OCI-LY7 (cell line): ENCODE data around the gene DGKH. TPM values are rescaled to one million over a fixed set of nuclear protein-coding genes. Genes with fewer than 3 reads are reported as not detected.

Source experiments
- BruUV-seq: library from RNA; stranded (reverse); fragments of 400-500 nt; replicated peaks from 2 replicates; lab custom pipeline; 2021; lab: Mats Ljungman, UMichigan
- CTCF ChIA-PET: fragments of 300-600 bp; sonication (Branson Sonifier 250); formaldehyde crosslinking; loops from one replicate; lab custom pipeline; 2022; ENCODE audit warnings: antibody characterized with exemption; ENCODE audit not compliant: unreplicated experiment; lab: Charles Lee
- POLR2A ChIA-PET: fragments of 300-600 bp; sonication (Branson Sonifier 250); formaldehyde crosslinking; loops from one replicate; lab custom pipeline; 2022; ENCODE audit warnings: antibody characterized with exemption; lab: Charles Lee
- DNase-seq: peaks from one replicate; pipeline ENCODE4 v3.0.0-alpha.2; 2015; ENCODE audit warnings: low spot score
- H2AFZ ChIP-seq: fragments of 200-600 bp; sonication (generic), shearing (Covaris generic); 2 replicates; pipeline ENCODE4 v1.6.1; 2014; ENCODE audit warnings: mild to moderate bottlenecking, antibody characterized with exemption, low read length, moderate library complexity
- H3K27ac ChIP-seq: fragments of 200-600 bp; sonication (generic); 2 replicates; pipeline ENCODE4 v1.5.1; 2014; ENCODE audit warnings: mixed run types, low read depth, mild to moderate bottlenecking, moderate library complexity, low read length, inconsistent platforms; ENCODE audit not compliant: poor library complexity, severe bottlenecking
- H3K36me3 ChIP-seq: fragments of 200-600 bp; sonication (generic); 2 replicates; pipeline ENCODE4 v1.6.1; 2014; ENCODE audit warnings: mild to moderate bottlenecking, antibody characterized with exemption, low read length, moderate library complexity, mixed read lengths; ENCODE audit not compliant: insufficient read depth
- H3K4me1 ChIP-seq: fragments of 200-600 bp; sonication (generic); 2 replicates; pipeline ENCODE4 v1.5.1; 2014; ENCODE audit warnings: mild to moderate bottlenecking, low read length; ENCODE audit not compliant: insufficient read depth, poor library complexity, severe bottlenecking
- H3K4me2 ChIP-seq: fragments of 200-600 bp; sonication (generic); 2 replicates; pipeline ENCODE4 v1.6.1; 2014; ENCODE audit warnings: mild to moderate bottlenecking, low read length
- H3K4me3 ChIP-seq: fragments of 200-600 bp; sonication (generic); 2 replicates; pipeline ENCODE4 v1.5.1; 2014; ENCODE audit warnings: mild to moderate bottlenecking, low read depth, low read length; ENCODE audit not compliant: poor library complexity, severe bottlenecking
- H3K79me2 ChIP-seq: fragments of 200-600 bp; sonication (generic); 2 replicates; pipeline ENCODE4 v1.6.1; 2016; ENCODE audit warnings: low read depth, mild to moderate bottlenecking, low read length, moderate library complexity, mixed read lengths; ENCODE audit not compliant: insufficient read depth
- H3K9me2 ChIP-seq: fragments of 200-600 bp; sonication (generic); 2 replicates; pipeline ENCODE4 v1.6.1; 2016; ENCODE audit warnings: mild to moderate bottlenecking, low read length, mixed read lengths; ENCODE audit not compliant: insufficient read depth
- H3K9me3 ChIP-seq: fragments of 200-600 bp; sonication (generic); 2 replicates; pipeline ENCODE4 v1.6.1; 2014; ENCODE audit warnings: mild to moderate bottlenecking, mixed run types, low read length, mixed read lengths
- H4K20me1 ChIP-seq: fragments of 200-600 bp; sonication (generic); 2 replicates; pipeline ENCODE4 v1.6.1; 2014; ENCODE audit warnings: mild to moderate bottlenecking, antibody characterized with exemption, low read length, moderate library complexity, mixed read lengths; ENCODE audit not compliant: insufficient read depth
- EZH2phosphoT487 ChIP-seq: fragments of 200-600 bp; sonication (generic); IDR thresholded peaks from 2 replicates; pipeline ENCODE4 v1.6.1; 2018; ENCODE audit warnings: low read depth, borderline replicate concordance, mild to moderate bottlenecking, mixed run types, antibody characterized with exemption, low read length, moderate library complexity, mixed read lengths
- intact Hi-C: fragments of 100-400 bp; cut with micrococcal nuclease; formaldehyde crosslinking; loops from one replicate; pipeline ENCODE4 v1.10.0; 2022; ENCODE audit not compliant: unreplicated experiment
- total RNA-seq, 2 experiments: library from RNA; depleted of rRNA in 1 of 2; stranded (reverse); fragments of >200 nt in 1 of 2; shearing (Covaris generic) in 1 of 2; gene quantifications; 2 replicates each; pipeline ENCODE4 v1.2.3, GENCODE V29; 2014 to 2022
- TF ChIP-seq, protein P1 (sequence below): fragments of 200-600 bp; sonication (generic); conservative IDR thresholded peaks from 2 replicates; pipeline ENCODE4 v1.5.1; 2014; ENCODE audit warnings: mild to moderate bottlenecking, antibody characterized with exemption, low read length, moderate library complexity, mixed read lengths

DGKH gene
- total RNA-seq, 2 experiments from 2014 or later: 6.2 to 16.1 TPM

DNA sequence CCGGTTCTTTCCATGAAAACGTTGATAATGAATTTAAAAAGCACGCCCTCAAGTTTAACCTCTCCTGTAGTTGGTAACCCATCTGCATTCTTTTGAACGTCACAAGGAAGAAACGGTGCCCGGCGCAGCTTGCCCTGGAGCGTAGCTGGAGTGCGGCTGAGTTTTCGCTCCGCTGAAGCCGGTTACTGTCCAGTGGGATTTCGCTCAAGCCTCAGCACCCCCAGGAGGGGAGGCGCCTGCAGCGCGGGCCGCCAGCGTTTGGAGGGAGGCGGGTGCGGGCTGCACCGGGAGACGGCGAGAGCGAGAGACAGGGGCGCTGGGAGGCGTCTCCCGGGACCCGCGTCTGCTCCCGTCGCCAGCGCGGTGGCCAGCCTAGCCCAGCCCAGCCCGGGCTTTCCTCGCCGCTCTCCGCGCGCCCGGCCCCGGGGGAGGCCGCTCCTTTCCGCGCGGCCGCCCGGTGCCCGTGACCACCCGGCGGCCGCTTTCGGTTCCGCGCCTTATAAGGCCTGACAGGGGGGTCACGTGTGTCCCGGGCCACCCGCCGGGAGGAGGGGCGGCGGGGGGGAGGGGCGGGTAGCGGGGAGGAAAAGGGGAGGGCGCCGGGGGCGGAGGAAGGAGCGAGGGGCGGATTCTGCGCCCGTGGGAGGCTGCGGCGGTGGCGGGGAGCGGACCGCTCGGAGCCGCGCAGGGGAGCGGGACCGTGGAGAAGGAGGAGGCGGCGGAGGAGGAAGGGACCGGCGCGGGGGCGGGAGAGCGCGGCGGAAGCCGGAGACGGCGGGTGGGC, 8.3 kb upstream of the DGKH start:
- Histone ChIP-seq H3K9me2 (no peaks in the 10 kb centered on the region), H3K4me1 (peaks cover 14% of the 10 kb centered on the region), H3K27ac (peak overlapping the region; percentile 10), H3K4me3 (peak overlapping the region; percentile 71), H4K20me1 (no peaks in the 10 kb centered on the region; the same call in 1 of the 2 replicates), H3K9me3 (peaks cover 12% of the 10 kb centered on the region; the same call in 1 of the 2 replicates), H2AFZ (peak overlapping the region; percentile 77), H3K79me2 (no peaks in the 10 kb centered on the region), H3K36me3 (no peaks in the 10 kb centered on the region), H3K4me2 (peak overlapping the region; percentile 94)
- intact Hi-C loops: loop anchor here (1.0 to 5.0 kb wide), 3 partner anchors 79 to 232 kb away; partner anchors contain the start of genes AKAP11 and VWA8
- TF ChIP-seq EZH2phosphoT487: no peak
- TF ChIP-seq, protein P1, sequence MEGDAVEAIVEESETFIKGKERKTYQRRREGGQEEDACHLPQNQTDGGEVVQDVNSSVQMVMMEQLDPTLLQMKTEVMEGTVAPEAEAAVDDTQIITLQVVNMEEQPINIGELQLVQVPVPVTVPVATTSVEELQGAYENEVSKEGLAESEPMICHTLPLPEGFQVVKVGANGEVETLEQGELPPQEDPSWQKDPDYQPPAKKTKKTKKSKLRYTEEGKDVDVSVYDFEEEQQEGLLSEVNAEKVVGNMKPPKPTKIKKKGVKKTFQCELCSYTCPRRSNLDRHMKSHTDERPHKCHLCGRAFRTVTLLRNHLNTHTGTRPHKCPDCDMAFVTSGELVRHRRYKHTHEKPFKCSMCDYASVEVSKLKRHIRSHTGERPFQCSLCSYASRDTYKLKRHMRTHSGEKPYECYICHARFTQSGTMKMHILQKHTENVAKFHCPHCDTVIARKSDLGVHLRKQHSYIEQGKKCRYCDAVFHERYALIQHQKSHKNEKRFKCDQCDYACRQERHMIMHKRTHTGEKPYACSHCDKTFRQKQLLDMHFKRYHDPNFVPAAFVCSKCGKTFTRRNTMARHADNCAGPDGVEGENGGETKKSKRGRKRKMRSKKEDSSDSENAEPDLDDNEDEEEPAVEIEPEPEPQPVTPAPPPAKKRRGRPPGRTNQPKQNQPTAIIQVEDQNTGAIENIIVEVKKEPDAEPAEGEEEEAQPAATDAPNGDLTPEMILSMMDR: 0 out of 2 replicates have a peak, but pooled peaks have one; percentile 15
- ChIA-PET POLR2A (no interaction called here), CTCF (no interaction called here)
- DNase-seq: peak; percentile 92
- no TSS peak for BruUV-seq

DNA sequence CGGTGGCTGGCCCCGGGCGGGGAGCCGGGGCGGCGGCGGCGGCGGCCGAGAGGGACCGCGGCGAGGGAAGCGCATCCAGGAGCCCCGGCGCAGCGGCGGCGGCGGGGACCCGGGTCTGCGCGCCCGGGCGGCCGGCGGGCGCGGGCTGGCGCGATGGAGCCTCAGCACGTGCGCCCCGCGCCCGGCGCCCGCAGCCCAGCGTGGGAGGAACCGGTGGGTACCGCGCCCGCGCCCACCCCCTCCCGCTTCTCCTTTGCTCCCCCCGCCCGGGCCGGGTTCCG, 7.8 kb upstream of the DGKH start:
- intact Hi-C loops: loop anchor here (1.0 to 5.0 kb wide), 3 partner anchors 79 to 232 kb away; partner anchors contain the start of genes AKAP11 and VWA8
- no peak for DNase-seq
- no peaks in the 10 kb centered on the region for H3K79me2 ChIP-seq
- H3K9me3 ChIP-seq: peaks cover 7% of the 10 kb centered on the region; the same call in 1 of the 2 replicates
- peak overlapping the region; percentile 71 for H3K4me3 ChIP-seq
- ChIA-PET POLR2A (no interaction called here), CTCF (no interaction called here)
- peak overlapping the region; percentile 60; the same call in 1 of the 2 replicates for H2AFZ ChIP-seq
- no peak overlapping the region for H3K27ac ChIP-seq
- H3K36me3 ChIP-seq: no peaks in the 10 kb centered on the region
- peak overlapping the region; percentile 94 for H3K4me2 ChIP-seq
- TF ChIP-seq EZH2phosphoT487: no peak
- TF ChIP-seq, protein P1: no peak
- peaks cover 14% of the 10 kb centered on the region for H3K4me1 ChIP-seq
- BruUV-seq: no TSS peak
- H4K20me1 ChIP-seq: no peaks in the 10 kb centered on the region; the same call in 1 of the 2 replicates
- H3K9me2 ChIP-seq: no peaks in the 10 kb centered on the region
